ENCODE results near the gene WAPL.

- TF ChIP-seq EZH2 (IDR thresholded peaks at IDR 0.05; ENCODE audit: borderline replicate concordance, control insufficient read depth, low read depth, low read length) (no peak), GABPA (IDR thresholded peaks at IDR 0.05; ENCODE audit: low read depth) (no peak), MYC (IDR thresholded peaks at IDR 0.05; ENCODE audit: insufficient read depth, insufficient read length, insufficient replicate concordance, low read length, severe bottlenecking) (no peak), RAD21 (IDR thresholded peaks at IDR 0.05; ENCODE audit: insufficient read depth, low read depth, low read length) (no peak), EP300 (IDR thresholded peaks at IDR 0.05; ENCODE audit: borderline replicate concordance in 1 of 2, control insufficient read depth in 1 of 2, low read depth in 2 of 2, low read length in 2 of 2) (no peak), TBL1XR1 (IDR thresholded peaks at IDR 0.05; ENCODE audit: low read depth, low read length) (no peak), ZBED1 (IDR thresholded peaks at IDR 0.05; ENCODE audit: borderline replicate concordance) (no peak), FOXM1 (IDR thresholded peaks at IDR 0.05; ENCODE audit: low read depth, low read length) (no peak), MTA3 (IDR thresholded peaks at IDR 0.05; ENCODE audit: borderline replicate concordance, low read length) (no peak), MYB (IDR thresholded peaks at IDR 0.05; ENCODE audit: borderline replicate concordance, low read depth, low read length) (no peak), SP1 (IDR thresholded peaks at IDR 0.05; ENCODE audit: low read depth, low read length) (no peak)
- TF ChIP-seq, protein P1, sequence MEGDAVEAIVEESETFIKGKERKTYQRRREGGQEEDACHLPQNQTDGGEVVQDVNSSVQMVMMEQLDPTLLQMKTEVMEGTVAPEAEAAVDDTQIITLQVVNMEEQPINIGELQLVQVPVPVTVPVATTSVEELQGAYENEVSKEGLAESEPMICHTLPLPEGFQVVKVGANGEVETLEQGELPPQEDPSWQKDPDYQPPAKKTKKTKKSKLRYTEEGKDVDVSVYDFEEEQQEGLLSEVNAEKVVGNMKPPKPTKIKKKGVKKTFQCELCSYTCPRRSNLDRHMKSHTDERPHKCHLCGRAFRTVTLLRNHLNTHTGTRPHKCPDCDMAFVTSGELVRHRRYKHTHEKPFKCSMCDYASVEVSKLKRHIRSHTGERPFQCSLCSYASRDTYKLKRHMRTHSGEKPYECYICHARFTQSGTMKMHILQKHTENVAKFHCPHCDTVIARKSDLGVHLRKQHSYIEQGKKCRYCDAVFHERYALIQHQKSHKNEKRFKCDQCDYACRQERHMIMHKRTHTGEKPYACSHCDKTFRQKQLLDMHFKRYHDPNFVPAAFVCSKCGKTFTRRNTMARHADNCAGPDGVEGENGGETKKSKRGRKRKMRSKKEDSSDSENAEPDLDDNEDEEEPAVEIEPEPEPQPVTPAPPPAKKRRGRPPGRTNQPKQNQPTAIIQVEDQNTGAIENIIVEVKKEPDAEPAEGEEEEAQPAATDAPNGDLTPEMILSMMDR (IDR thresholded peaks at IDR 0.05 in 2 of 3, conservative IDR thresholded peaks at IDR 0.05 in 1 of 3; ENCODE audit: control insufficient read depth in 2 of 3, extremely low read depth in 1 of 3, insufficient read depth in 1 of 3, low read depth in 3 of 3, low read length in 3 of 3), result no peak
- TF ChIP-seq, protein P2, sequence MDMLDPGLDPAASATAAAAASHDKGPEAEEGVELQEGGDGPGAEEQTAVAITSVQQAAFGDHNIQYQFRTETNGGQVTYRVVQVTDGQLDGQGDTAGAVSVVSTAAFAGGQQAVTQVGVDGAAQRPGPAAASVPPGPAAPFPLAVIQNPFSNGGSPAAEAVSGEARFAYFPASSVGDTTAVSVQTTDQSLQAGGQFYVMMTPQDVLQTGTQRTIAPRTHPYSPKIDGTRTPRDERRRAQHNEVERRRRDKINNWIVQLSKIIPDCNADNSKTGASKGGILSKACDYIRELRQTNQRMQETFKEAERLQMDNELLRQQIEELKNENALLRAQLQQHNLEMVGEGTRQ (IDR thresholded peaks at IDR 0.05; ENCODE audit: borderline replicate concordance, low read depth, low read length), result no peak
These were observed 891 bp upstream of the WAPL start for GRCh38 chr10:86522510-86522855.
